CD4-positive, alpha-beta T cell treated with Interleukin-12 subunit alpha and Interleukin-12 subunit beta, for 1 hour (primary cell): ENCODE measurements around the gene ATP1A4.

Experiments used
- DNase-seq: peaks from one replicate; pipeline ENCODE4 v3.0.0-alpha.2; 2020

ATP1A4 gene

DNA sequence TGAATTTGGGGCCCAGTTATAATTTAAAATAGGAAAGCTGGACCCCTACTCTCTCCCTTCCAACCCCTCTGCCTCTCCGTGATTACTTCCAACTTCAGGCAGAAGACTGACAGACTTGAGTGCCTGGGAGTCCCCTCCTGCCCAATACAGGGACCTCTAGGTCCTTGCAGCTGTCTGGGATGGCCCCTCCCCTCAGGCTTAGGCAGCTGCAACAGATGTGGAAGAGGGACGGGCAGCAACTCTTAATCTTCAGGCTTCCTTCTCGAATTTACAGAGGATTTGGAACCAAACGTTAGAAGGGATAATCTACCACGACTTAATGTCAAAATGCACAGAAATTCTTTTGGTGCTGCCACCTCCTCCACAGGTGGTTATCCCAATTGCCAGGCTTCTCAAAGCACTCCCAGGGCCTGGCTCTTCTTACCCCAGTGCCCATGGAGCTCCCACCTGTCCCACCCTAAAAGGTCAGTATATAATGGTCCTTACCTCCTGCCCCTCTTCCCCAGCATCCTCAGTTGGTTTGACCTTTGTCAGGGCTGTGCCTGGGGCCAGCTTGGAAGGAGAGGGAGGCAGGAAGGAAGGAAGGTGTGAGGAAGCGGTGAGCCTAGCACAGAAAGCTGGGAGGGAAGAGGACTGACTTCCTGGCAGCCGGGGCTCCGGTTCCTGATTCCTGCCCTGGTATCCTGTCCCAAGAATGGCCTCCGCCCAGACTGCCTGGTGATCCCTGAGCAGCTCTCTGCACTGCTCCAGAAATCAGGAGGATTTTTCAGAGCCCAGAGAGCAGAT is 56.6 kb downstream of the ATP1A4 start:
- DNase-seq, result no peak

DNA sequence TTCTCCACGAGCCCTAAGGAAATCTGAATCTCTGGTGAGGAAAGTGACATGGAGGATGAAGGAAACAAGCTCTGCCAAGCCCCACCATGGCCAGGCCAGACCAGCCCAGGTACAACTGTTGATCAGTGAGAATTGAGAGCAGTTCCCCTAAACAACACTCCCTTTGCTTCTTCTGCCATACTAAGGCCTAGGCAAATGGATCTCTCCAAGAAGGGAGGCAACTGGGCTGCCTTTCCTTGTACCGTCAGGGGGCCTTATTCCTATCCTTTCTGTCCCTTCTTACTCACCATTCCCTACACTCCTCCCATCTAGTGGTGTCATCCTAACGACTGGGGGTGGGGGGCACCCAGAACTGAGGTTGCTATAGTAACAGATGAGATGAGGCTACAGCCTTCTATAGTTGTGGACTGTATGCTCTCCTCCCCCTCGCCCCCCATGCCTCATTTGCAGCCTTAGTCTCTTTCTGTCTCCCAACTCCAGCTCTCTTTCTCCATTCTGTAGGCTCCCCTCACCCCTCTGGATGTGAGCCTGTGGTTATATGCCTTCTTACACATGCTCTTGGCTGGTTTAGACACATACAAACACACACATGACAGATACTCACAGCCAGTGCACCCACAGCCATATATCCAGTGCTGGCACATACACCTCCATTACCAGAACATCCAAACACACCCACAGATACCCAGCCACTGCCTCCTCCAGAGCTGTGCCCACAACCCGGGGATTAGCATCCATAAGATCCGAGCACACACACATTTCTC is 57.3 kb downstream of the ATP1A4 start:
- DNase-seq, result no peak

DNA sequence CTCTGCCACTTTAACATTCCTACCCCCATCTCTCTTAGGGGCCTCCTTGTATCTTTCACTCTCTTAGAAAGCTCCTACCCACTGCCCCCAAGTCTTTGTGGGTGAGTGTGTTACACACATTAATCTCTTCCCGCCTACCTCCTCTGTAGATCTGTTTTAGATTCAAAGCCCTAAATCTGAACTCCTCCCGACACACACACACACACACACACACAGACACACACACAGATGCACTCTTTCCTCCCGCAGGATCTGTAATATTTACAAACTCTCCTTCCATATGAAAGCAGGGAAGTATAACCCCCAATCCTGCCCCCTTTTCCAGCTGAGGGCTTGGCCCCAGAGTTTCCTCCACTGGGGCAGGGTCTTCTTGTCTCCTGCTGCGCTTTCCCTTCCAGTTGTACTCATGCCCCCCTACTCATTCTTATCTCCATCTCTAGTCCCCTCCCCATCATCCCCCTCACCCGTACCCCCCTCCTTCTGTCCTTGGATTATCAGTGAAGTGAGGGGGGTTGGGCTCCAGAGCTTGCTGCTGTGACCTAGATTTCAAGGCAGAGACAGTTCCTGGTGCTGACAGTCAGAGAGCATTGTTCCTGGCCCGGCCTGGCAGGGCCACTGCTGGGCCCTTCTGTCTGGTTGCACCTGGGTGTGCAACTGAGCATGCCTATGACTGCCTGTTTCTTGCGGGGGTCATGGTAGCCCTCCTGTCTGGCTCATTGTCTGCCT is 58.1 kb downstream of the ATP1A4 start:
- DNase-seq, result no peak

DNA sequence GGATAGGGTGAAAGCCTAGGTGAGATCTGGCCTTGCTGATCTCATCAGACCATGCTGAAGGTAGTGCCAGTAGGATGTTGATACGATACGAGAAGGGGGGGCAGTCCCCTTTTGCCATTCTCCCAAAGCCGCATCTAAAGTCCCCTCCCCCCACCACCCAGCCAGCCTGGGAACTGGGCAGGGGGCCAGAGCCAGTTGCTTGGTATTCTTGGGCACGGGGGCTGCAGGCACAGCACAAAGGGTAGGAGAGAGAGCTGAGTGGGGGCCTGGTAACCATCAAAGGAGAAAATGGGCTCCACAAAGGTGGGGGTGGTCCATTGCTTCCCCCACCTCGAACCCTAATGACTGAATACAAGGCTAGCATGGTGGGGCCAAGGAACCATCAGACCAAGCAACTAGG is 59.2 kb downstream of the ATP1A4 start:
- DNase-seq, result no peak

DNA sequence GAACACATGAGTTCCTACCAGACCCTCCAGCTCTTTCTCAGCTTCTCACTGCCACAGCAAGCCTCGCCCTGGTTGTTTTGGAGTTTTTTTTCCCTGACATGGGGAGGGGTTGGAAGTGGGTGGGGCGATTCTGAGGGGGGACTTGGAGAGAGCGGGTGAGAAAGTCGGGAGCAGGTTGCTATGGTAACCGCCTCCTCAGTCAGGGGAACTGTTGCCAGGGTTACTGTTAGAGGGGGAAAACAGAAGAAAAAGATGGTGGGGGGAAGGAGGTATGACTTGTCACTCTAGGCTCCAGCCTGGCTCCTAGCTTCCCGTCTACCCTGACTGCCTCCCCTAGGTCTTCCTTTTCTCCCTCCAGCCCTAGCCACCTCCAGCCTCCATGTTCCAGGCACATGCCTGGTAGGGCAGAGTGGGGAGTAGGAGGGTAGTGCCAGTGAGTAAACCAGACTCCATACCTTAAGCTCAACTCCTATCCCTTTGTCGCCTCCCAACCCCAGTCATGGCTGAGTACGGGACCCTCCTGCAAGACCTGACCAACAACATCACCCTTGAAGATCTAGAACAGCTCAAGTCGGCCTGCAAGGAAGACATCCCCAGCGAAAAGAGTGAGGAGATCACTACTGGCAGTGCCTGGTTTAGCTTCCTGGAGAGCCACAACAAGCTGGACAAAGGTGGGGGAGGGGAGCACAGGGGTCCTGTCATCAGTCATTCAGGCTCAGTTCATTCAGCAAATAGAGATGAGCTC is 59.8 kb downstream of the ATP1A4 start:
- DNase-seq, result no peak

DNA sequence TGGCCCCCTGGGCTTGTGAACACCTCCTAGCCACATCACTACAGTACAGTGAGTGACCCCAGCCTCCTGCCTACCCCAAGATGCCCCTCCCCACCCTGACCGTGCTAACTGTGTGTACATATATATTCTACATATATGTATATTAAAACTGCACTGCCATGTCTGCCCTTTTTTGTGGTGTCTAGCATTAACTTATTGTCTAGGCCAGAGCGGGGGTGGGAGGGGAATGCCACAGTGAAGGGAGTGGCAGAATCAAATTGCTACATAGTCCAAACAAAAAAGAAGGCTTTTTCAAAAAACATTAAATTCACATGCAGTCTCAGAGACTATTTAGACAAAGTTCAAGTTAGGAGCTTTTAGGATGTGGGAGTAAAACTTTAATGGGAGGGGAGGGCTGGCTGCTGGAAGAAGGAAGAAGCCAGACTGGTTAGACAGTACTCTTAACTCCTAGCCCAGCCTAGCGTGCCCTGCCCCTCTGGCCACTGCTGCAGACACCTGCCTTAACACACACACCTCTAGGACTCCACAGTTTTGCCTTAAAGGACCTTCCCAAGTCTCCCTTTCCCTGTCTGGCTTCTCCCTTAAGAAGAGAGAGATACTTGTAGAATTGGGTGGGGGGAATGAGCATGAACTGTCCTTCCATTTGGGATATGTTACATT is 63.2 kb downstream of the ATP1A4 start:
- no peak for DNase-seq

DNA sequence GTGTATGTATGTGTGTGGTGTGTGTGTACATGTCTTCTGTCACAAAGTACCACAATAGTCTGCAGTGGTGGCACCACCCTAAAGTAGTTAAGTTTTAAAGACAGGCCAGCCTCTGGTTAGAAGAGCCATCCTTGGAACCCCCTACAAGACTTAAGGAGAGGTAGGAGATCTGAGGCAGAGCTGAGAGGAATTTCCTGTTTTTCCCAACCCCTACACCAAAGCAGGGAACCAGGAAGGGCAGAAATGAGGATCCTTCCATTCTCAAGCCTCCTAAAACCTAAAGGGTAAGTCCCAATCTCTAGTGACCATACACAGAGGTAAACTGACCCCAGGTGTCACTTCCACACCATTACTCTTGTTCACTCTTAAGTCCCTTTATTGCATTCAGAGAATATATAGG is 64.9 kb downstream of the ATP1A4 start:
- DNase-seq, result no peak

DNA sequence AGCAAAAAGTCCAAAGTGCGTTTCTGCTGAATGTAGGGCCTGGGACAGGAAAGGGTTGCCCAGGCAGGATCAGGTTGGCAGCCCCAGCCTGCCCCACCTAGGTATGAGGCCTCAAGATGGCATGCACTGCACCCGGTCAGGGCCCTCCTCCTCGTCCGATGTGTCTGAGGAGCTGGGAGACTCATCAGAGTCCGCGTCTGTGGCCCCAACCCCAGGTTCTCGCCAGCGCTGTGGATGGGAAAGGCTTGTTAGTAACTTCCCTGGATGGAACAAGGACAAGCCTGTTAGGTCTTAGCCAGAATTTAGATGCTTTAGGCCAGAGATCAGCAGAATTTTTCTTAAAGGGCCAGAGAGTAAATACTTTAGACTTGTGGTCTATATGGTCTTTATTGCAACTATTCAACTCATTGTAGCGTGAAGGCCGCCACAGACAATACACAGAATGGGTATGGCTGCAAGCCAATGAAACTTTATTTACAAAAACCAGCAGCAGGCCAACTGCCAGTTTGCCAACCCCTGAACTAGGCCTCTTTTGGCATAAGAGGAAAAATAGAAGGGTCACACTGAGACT is 66.2 kb downstream of the ATP1A4 start:
- no peak for DNase-seq

DNA sequence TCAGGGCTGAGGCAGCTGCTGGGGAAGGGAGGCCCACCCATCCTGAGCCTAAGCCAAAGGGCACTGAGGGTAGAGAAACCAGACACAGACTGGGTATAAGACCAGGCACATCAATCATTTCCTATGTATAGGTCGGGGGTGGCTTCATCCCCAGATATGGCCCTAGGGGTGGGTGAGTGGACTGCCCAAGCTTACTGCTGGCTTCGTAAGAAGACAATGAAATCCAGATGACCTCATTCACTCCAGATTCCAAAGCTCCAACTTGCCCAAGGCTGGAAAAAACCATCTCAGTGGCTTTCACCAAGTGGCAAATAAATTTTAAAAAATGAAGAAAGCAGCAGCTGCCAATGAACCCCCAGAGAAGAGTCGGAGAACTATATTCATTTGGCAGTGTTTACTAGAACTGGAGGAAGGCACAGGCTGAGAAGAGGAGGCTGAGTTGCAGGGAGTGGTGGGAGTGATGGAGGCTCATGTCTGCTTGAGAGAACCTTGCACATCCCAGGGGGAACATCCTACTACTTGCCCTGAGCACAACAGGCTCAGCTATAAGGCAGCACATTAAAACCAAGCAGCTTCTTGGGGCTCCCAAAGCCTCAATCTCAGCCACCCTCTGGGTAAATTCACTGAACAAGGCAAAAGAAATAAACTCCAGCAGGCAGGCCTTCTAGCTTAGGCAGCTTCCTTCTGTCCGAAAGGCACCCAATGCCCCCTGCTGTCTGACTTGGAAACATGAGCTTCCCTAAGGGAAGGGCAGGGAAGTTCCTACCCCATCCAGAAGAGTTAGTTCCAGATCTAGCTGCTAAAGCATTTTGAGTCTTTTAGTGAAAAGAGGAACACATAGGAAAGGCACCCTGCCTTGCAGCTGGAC is 67.9 kb downstream of the ATP1A4 start:
- no peak for DNase-seq

DNA sequence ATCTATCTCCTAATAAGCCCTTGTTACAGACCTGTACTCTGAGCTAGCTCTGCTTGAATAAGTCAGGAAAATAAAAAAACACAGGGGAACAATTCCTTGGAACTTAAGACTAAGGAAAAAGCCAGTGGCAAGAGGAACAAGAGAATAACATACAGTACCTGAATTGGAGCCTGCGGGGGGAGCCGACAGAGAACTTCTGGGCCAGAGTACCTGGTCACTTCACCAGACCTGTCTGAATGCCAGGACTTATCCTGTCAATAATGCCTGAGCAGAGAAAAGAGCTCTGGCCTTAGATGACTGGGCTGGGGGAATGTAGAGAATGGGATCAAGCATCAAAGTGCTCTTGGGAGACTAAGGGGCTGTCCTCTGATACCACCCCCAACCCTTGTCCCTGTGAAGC is 68.9 kb downstream of the ATP1A4 start:
- no peak for DNase-seq

DNA sequence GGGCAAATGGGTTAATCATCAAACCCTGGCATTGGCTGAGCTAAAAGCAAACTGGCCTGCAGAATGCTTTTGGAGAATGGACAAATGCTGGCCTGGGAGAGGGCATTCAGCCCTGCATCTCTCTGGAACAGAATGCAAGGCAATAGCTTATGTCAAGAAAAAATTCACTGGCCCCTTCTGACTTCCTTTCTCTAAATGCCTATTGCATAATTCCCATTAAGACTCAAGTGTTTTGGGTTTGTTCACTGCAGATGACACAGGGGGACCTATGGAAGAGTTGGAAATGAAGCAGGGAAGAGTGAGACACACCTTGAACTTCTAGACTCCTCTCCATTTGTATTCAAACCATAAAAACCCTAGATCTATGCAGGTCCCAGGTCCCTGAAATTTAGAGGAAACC is 69.7 kb downstream of the ATP1A4 start:
- no peak for DNase-seq

DNA sequence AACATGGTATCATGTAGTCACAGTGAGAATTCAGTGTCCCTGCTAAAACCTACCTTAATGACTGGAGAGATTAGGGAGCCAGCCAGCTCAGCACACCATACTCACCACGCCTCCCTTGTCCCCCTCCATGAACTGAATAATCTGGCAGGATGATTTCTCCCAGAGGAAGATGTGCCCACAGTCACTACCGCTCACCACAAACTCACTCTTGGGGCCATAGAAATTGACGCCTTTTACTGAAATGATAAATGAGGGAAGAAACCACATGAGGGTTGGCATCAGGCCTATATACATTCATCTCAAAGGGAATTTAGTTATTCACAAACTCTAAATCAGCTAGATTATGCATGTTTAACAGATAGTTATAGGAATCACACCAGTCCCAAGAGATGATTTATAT is 71.1 kb downstream of the ATP1A4 start:
- DNase-seq, result no peak

DNA sequence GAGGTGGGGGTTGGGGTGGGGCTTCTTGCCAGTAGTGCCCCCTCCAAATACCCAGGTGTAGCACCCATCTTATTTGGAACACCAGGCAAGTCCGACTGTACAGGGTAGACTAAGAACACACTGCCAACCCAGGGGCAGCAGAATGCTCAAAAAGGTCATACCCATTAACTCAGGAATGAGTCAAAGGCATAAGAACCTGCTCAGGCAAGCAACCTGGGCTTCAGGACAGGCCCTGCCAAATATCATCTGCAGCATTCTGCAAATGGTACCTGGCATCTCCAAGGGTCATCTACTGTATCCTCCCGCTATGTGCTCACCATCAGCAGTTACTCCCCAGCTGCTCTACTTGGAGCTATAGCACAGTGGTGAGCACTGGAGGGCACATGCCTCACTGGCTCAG is 73.2 kb downstream of the ATP1A4 start:
- DNase-seq, result no peak

DNA sequence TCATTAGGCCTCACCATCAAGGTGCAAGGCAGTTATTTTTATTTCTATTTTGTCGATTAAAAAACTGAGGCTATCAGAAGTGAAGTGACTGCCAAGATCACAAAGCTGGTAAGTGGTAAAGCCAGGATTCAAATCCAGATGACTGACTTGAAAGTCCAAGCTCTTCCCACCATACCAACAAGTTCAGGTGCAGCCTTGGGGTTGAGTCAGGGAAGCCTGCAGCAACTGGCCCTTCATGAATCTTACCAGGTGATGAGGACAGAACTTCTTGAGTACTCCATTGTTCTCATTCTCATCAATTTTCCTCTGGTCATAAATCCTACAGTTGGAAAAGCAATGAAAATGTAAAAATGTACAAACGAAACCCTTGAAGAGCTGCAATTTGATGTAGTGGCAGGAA is 73.9 kb downstream of the ATP1A4 start:
- no peak for DNase-seq

DNA sequence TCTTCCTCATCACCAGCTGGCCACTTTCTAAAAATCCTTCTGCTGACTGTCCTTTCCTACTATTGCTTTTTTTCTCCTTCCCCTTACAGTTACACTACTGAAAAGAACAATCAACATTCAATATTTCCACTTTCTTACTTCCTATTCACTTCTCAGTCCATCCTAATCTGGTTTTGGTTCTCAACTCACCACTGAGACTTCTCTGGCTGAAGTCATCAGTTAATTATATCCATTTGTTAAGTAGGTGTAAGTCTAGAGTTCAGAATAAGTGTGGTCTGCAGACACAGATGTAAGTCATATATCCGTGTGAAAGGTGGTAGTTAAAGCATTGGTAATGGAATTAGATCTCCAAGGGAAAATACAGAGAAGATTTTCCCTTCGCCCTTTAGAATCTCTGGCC is 75.2 kb downstream of the ATP1A4 start:
- DNase-seq, result no peak

DNA sequence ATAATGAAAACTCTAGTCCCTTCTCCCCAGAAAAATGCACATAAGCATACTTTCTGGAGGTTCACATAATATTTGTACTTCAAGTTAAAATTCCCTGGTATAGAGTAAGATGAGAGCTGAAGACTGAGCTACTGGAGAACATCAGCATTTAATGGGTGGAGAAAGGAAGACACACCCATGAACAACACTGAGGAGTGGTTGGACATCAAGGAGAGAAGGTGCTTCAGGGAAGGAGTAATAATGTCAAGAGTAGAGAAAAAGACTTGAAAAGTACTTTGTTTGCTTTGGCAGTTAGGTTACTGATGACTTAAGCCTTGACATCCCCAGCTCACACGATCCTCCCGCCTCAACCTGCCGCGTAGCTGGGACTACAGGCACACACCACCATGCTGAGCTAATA is 75.6 kb downstream of the ATP1A4 start:
- no peak for DNase-seq

DNA sequence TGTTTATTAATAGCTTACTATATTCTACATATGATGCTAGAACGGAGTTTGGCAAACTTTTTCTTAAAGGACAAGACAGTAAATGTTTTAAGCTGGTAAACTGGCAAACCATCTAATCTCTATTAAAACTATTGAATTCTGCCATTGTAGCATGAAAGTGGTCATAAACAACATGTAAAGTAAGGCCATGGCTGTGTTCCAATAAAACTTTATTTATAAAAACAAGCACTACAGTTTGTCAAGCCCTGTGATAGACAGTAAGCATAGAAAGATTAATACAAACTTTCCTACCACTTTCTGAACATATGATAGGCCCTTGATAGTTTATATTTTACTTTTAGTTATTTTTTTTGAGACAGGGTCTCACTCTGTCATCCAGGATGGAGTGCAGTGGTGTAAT is 76.2 kb downstream of the ATP1A4 start:
- DNase-seq, result no peak

DNA sequence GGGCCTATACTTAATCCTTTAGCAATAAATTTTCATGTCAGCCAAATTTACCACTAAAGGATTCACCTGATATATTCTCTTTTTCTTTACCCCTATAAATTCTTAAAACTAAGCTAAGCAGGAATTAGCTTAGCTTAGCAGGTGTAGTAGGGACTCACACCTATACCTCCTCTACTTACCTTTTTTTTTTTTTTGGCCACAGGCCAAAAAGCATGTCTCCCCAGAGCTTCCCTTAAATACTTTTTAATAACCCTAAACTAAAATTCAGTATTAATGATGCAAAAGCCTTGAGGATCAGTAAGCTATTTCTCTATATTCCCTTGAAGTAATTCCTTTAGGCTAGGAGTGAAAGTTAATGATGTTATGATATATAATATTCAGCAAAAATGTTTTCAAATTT is 77.0 kb downstream of the ATP1A4 start:
- DNase-seq, result no peak

DNA sequence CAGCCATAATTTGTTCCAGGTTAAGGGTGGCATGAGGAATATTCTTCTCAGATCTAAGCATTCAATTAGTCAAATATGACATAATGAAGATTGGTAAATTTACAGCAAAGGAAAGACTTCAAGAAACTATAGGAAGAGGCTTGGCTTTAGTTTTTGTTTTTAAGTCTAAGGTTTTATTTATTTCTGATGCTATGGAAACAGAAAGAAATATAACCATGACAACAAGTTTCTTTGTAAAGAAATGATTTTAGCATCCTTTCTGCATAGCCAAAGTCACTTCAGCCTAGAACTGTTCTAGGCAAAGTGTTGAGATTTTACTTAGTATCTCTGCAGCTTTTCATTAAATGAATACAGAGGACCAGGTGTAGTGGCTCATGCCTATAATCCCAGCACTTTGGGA is 81.5 kb downstream of the ATP1A4 start:
- DNase-seq, result no peak
